MM.1S (cell line): ENCODE results near the gene PLXNB1.

Experiments used
- CTCF ChIP-seq: fragments of 300-600 bp; sonication (generic); IDR thresholded peaks from 2 replicates; pipeline ENCODE4 v1.5.1; 2016; ENCODE audit warnings: antibody characterized with exemption, low read length, mixed read lengths
- EZH2 ChIP-seq: fragments of 300-600 bp; sonication (generic); optimal IDR thresholded peaks from 2 replicates; pipeline ENCODE3; 2017; ENCODE audit warnings: low read depth, mild to moderate bottlenecking, antibody characterized with exemption, low read length, mixed read lengths
- EZH2phosphoT487 ChIP-seq: fragments of 300-600 bp; sonication (generic); IDR thresholded peaks from 2 replicates; pipeline ENCODE4 v1.6.1; 2018; ENCODE audit warnings: antibody characterized with exemption, low read length

- TF ChIP-seq EZH2 = no peak
- TF ChIP-seq CTCF = no peak
- TF ChIP-seq EZH2phosphoT487 = no peak
These were observed 46.7 kb upstream of the PLXNB1 start for GRCh38 chr3:48476426-48477053.
